GM18907 (cell line): ENCODE results near the gene PDGFRB.
"Not testable (repeated sequence)": the region's sequence is repeated elsewhere in the genome, so short reads cannot be mapped to it uniquely, and the experiment has no call there.

Source experiments
- ATAC-seq: cut with Tn5 transposase; IDR thresholded peaks from one replicate; pipeline ENCODE4 v1.9.1; 2021; ENCODE audit warnings: mild to moderate bottlenecking, moderate library complexity; ENCODE audit not compliant: unreplicated experiment

Gene PDGFRB

DNA sequence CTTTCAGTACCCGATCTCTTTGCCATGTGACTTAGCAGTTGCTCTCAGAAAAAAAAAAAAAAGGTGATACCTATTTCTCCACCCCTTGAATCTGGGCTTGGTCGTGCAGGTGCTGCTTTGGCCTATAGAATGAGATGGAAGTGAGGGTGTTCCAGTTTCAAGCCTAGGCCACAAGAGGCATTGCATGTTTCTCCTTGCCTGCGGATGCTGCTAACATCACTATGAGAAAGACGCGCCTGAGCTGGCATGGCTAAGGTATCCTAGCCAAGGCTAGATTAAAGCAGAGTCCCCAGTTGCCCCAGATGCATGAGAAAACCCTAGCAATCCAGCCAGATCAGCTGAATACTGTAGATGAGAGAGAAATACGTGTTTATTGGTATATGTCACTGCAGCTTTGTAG lies 54.6 kb downstream of the PDGFRB start:
- no peak for ATAC-seq

DNA sequence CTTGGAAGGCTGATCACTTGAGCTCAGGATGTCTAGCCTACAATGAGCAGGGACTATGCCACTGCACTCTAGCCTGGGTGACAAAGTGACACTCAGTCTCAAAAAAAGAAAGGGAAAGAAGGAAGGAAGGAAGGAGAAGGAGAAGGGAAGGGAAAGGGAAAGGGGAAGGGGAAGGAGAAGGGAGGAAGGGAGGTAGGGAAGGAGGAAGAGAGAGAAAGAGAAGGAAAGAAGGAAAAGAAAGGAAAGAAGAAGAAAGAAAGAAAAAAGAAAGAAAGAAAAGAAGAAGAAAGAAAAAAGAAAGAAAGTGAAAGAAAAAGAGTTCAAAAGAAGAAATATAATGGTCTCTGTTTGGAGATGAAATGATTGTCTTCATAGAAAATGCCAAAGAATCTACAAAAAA lies 58.5 kb downstream of the PDGFRB start:
- no peak for ATAC-seq

DNA sequence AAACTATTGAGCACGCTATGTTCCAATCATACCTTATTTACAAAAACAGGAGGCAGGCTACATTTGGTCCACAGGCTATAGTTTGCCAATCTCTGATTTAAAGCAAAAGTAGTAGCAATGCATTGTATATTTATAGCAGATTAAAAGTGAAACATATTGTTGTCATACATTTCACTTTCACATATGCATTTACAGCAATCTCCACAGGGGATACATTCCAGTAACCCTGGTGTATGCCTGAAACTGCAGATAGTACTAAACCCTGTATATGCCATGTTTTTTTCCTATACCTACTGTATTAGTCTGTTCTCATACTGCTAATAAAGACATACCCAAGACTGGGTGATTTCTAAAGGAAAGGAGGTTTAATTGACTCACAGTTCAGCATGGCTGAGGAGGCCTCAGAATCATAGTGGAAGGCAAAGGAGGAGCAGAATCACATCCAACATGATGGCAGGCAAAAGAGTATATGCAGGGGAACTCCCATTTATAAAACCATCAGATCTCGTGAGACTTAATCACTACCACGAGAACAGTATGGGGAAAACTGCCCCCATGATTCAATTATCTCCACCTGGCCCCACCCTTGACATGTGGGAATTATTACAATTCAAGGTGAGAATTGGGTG lies 63.4 kb downstream of the PDGFRB start:
- no peak for ATAC-seq

DNA sequence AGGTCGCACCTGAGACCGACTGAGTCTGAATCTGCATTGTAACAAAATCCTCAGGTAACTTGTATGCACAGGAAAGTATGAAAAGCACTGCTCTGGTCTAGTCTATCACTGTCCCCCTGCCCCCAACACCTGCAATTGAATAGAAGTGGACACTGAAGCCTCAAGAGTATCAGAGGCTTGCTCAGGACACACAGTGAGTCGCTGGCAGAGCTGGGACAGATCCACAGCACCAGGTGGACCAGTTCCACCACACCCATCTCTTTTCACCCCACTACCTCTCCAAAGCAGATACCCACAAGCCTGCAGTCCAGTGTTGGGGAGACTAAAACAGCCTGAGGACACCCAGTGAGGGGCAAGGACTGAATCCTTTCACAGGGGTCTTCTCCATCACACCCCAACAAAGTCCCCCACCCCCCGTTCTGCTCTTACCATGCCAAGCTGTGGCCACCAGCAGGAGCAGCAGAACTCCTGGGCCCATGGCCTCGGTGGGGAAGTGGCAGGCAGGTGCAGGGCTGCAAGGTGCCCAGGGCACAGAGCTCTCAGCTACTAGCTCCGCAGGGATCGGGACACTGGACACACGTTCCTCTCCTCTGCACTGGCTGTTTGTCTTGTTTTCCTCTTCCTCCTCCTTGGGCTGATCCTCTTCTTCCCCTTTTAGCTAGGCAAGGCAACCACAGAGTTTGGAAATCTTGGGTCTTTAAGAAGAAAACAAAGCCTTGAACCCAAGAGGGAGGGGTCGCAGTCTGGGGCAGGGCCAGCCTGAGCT lies 69.5 kb downstream of the PDGFRB start, which contains the start of gene CSF1R:
TSS of gene CSF1R (minus strand) at position 605 of the 766 bp plus-strand sequence. CDS start at position 478, 127 bp downstream.
- no peak for ATAC-seq

DNA sequence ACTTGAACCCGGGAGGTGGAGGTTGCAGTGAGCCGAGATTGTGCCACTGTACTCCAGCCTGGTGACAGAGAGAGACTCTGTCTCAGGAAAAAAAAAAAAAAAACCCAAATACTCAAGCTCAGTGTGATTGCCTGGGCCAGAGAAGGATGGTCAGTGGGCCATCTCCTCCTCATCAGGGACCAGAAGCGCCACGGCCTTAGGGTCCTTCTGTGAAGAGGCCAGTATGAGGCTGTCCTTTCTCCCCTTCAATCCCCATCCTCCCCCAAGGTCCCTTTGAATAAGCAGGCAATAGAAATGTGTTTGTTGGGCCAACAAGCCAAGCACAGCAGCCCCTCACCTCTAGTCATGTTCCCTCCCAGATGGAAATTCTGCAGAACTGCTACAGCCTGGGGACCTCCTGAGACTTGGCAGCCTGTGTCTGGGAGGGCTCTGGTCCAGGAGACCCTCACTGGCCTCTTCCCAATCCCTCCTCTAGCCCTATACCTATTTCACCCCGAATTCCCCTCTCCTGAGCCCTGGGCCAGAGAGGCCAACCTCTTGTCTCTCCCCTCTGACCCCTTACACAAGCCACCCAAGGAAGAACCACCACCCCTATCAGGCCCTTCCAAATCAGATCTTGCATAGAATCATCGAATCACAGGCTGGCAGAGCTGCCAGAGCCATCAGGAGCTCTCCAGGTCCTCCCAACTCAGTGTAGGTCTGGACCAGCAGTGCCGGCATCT lies 70.3 kb downstream of the PDGFRB start:
- no peak for ATAC-seq

DNA sequence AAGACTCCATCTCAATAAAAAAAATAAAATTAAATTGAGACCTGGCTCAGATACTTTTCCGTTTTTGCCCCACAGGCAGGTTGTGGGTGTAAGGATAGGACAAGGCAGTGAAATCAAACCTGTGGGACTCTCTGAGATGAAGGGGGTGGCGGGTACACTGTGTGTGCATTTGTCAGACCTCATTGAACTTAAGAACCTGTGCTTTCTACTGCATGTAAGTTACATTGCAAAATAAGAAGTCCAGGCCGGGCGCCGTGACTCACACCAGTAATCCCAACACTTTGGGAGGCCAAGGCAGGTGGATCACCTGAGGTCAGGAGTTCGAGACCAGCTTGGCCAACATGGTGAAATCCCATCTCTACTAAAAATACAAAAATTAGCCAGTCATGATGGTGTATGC lies 70.9 kb downstream of the PDGFRB start:
- ATAC-seq, result not testable (repeated sequence)

DNA sequence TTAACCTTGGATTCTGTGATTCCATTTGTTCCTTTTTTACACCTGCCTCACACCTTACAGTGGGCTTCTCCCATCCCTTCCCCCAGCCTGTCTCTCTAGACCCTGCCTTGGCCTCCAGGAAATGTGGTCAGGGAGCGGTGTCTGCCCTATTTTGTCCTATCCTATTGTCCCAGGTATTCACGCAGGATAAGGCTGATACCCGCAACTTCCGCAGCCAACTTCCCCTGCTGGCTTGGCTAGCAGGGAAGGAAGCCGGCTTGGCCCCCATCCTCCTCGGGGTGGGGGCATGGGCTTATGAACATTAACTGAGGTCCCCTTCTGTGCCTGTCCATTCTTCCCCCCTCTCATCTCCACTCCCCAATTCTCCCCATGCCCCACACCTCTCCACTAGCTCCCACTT lies 72.8 kb downstream of the PDGFRB start:
- no peak for ATAC-seq

DNA sequence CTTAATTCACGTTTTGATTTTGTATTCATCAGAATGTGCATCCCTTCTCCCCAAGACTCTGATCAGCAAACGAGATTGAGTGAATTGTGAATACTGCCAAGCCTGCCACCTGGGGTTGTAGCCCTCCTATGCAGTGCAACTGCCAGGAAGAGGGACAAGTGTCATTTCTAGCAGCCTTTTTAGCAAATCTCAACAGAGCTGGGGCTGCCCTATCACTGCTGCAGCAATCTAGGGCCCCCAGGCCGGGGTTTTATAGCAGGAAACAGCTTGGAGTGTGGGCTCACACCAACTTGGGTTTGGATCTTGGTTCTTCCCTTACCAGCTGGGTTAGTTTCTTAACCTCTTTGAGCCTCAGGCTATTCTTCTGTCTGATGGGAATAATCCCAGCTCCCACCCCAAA lies 73.3 kb downstream of the PDGFRB start:
- ATAC-seq, result peak; percentile 27

DNA sequence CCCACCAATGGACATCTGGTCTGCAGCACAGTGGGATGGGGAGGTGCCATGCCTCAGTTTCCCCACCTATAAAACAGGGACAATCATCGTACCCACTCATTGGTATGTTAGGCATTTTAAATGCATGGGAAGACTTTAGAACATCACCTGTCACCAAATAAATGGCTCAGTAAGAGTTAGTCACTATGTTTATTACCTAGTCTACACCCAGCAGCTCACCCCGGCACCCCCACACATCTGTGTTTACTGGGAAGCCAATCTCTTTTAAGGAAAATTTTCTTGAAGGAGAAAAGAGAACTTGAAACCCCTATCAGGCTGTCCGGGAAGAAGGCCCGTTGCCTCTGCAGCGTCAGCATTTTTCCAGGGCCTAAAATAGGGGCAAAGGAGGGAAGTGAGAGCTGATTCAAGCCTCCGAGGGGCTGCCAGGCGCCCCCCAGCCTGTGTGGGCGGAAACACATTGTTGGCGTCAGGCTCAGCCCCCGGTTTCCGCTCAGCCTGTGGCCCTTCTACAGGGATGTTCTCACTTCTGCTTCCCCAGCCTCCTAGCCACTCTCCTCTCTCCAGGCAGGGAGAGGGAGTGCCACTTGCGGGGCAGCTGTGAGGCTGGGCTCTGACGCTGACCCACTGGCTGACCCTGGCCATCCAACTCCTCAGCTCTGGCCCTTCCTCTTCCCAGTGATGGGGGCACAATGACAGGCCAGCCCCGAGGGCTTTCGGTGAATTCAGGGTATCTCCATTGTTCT lies 73.9 kb downstream of the PDGFRB start:
- ATAC-seq, result peak; percentile 76

DNA sequence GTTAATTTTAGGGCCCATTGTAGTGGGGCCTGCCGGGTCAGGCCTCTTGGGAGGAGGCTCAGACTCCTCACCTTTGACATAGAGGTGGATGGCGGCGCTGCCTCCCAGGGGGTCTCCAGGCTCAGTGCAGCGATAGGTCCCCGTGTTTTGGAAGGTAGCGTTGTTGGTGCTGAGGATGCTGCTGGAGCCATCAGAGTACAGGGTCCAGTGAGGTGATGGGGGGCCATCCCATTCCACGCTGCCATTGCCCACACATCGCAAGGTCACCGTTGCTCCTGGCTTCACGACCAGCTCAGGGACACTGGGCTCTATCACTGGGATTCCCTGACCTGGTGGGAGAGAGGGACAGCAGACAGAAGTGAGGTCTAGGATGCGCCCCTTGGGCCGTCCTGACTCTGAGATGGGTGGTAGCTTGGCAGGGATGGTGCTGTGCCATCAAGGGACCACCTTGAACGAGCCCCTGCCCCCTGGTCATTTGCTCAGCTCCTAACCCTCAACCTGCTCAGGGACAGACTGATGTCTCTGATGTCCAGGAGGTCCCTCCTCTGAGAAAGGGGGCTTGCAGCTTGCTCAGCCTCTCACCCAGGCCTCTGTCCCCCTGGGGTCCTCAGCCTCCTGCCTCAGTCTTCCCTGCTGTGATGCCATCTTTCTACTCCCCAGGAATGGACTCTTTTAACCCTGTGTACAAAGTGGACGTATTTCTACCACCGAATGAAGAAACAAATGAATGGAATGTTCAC lies 74.8 kb downstream of the PDGFRB start:
- no peak for ATAC-seq

DNA sequence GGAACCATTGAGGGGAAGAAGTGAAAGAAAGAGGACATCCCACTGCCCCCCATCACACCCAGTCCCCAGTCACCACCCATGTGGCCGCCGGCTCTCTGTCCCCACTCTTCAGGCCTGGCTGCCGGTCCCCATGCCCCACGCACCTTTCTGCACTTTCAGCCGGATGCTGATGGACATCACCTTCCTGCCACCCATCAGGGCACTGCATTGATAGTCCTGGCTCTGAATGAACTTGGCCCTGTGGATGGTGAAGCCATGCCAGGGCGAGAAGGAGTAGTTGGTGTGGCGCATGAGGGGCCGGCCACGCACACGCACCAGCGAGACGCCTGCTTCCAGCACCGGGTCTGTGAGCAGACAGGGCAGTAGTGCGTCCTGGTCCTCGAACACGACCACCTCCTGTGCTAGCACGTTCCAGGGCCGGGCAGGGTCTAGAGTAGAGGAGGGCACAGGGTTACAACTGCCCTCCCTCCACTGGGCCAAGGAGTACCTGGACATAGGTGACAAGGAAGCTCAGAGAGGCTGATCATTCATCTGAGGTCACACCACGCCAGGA lies 75.7 kb downstream of the PDGFRB start:
- ATAC-seq, result no peak

DNA sequence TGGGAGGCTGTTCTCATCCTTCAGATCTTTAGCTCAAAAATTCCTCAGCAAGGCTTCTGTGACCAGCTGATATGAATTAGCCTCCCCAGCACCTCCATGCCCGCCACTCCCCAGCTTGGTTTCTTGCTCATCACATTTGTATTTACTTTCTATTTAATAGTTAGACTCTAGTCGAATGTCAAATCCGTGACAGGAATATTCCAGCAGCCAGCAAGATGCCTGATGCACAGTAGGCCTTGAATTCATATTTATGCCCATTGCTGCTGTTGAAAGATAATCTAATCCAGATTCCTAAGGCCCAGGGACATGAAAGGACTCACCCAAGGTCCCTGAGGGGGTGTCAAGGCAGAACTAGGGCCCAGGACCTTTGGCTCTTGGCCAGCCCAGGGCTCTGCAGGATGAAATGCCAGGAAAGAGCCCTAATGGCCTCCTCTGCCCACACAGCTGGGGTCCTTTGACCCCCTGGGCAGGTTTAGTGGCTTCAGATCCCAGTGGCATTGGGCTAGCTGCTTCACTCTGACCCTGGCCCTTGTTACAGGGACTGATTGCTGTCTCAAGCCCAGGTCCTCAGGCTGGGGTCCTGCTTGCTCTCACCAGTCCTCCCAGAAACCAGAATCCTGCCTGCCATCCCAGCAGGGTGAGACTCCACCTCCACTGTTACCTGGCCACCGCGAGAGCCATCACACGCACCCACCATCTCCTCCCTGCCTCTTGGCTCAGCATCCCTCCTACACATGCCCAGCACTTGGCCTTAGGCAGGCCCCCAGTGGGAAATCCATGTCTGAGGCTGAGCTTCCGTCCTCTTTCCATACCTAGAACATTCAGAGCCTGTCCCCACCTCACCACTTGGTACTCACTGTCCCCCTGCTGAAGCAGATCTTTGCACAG lies 76.6 kb downstream of the PDGFRB start:
- no peak for ATAC-seq

DNA sequence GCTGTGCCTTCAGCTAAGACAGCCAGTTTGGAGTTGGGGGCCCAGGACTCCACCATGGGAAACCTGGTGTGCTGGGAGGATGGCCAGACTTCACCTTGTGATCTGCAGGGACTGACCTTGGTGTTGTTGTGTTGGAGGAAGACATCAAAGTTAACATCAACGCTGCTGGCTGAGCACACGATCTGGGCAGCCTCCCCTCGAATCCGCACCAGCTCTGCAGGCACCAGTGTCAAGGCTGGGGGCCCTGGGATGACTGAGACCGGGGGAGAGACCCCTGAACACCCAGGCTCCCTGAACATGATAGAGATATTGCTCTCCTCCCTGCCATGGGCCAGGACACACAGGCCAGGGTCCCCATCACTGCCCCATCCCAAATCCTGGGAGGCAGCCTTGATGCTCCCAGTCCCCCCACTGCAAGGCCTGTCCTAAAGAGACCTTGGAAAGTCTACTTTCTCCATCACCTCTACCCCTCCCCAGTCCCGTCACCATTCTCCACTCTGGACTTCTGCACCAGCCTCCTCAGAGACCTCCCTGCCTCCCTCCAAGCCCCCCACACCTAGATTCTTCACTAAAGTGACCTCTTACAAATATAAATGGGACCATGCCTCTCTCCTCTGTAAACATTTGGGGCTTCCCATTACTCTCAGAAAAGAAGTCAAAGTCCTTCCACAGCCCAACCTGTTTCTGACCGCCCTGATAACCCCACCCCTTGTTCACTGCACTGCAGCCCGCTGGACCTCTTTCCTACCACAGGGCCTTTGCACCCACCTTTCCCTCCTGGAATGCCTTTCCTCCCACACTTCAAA lies 77.4 kb downstream of the PDGFRB start:
- no peak for ATAC-seq

DNA sequence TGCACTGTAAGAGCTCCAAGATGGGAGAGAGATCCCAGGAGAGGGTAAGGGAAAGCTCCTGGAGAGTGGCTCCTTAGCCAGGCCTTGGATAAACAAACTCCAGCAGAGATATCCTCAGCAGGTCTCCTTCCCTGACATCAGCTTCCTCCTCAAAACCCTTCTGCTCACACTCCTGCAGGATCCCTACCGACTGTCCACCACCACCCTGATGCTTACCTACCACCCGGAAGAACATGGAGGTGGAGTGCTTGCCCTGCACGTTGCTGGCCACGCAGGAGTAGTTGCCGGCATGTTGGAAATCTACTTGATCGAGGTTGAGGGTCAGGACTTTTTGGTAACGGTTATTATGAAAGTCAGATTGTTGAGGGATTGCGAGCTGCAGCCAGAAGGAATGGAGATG lies 78.6 kb downstream of the PDGFRB start:
- ATAC-seq, result no peak

DNA sequence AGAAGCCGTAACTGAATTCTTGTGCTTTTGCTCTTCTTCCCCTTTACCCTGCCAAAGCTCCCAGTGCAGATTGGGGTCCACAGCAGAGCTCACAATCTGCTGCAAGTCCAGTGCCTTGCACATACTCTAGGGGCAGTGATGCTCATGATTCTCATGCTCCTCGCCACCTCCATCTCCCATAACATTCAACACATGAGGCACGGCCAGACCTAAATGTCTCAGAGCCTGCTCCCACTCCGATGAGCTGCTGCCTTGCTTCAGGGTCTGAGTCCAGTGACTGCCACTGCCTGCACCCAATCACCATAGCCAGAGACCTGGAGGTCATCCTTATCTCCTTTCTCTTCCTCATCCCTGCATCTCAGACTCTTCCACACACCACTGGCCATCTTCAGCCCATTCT lies 79.8 kb downstream of the PDGFRB start:
- ATAC-seq, result no peak

DNA sequence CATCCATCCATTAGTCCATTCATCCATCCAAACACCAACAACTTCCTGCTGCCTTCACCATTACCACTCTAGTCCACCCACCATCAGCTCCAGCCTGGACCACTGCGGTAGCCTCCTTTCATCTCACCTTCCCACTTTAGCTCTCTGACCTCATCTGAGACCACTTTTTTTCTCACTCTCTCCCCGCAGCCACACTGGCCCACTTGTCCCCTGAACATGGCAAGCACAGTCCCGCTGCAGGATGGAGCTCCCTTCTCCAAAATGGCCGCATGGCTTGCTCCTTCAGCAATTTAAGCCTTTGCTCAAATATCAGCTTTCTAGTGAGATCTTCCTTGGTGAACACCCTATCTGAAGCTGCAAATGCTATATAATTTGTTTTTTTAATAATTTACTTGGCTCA lies 80.4 kb downstream of the PDGFRB start:
- no peak for ATAC-seq

DNA sequence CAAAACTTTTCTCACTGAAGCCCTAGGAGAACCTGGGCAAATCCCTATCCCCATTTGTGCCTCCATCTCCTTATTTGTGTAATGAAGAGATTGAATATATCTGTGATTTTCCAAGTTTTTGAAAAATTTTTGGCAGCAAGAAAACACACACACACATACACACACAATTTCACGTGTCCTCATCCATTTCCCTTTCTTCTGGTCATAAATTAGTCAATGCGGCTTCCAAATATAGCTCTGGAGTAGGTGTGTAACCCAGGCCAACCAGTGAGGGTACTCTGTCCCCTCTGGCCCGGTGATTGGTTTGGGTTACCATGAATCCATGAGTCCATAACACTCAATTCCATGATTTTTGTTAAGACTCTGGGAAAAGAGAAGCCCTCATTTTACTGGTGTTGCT lies 82.0 kb downstream of the PDGFRB start:
- ATAC-seq, result no peak

DNA sequence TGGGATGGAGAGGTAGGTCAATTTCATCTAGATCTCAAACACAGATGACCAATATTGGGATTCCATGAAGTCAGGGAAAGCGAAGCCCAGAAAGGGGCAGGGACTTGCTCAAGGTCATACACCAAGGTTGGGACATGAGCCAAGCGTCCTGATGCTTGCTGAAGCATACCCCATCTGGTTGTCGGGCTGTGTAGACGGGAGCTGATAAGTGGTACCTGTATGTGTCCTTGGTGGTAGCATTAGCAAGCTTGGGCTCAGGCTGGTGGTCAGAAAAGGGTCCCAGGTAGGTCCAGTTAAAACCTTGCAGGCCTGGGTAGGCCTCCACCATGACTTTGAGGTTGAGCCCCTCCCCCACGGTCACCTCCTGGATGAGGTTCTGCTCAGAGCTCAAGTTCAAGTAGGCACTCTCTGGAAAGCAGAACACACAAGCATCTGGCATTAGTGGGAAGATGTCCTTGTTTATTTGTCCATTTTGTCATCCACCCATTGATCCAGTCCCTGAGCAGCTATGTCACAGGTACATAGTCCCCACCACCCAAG lies 82.5 kb downstream of the PDGFRB start:
- ATAC-seq, result no peak
